Activated T-cell treated with anti-CD3 and anti-CD28 coated beads for 24 hours (primary cell): ENCODE measurements around the gene FAM76A.
"Not testable (repeated sequence)": the region's sequence is repeated elsewhere in the genome, so short reads cannot be mapped to it uniquely, and the experiment has no call there.

Experiments used
- DNase-seq: peaks from one replicate; pipeline ENCODE4 v3.0.0-alpha.2; 2020; ENCODE audit warnings: low read depth

FAM76A gene

DNA sequence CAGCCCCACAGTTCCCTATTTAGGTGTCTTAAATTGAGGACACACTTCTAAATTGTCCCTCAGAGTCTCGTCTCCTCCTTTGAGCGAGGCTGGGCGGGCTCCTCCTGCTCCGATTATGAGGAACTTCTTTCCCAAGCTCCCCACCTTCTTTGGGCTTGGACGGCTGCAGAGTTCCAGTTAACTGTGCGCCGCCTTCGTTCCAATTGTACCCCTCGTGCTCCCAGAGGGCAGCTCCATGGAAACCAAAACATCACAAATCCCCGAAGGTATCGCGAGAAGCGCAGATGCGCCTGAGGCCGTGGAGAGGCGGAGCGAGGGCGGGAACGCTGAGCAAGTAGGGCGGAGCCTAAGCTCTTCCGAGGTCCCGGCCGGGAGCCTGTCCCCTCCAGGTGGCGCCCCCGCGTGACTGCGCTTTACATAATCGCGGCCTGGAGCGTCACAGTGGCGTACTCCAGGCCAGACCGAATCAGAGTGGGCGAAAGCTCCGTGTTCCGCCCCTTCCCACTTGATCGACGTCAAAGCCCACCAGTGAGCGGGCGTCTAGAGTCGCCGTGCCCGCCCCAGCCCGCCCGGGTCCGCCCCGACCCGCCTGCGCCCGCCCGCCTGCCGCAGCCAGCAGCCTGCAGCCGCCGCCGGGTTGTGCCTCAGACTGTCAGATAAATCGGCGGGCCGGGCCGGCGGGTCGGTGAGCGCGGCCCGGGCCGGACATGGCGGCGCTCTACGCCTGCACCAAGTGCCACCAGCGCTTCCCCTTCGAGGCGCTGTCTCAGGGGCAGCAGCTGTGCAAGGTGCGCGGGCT is at the start of gene FAM76A:
Gene FAM76A, plus strand, starts transcription at position 588 of the 799 bp plus-strand sequence. Its CDS starts 120 bp downstream, at position 708.
- DNase-seq = peak; percentile 99

DNA sequence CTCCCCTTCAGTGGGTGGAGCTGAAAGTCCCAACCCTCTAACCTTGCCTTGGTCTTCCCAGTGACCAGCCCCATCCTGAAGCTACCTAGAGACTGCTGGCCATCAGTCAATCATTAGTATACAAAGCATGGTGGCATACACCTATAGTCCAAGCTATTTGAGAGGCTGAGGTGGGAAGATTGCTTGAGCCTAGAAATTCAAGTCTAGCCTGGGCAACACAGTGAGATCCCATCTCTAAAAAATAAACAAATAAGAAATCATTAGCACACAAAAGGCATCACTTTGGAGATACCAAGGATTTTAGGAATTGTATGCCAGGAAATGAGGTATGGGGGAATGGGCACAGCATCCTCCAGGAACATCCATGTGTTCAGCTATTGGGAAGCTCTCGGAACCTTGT is 49.4 kb upstream of the FAM76A start:
- no peak for DNase-seq

DNA sequence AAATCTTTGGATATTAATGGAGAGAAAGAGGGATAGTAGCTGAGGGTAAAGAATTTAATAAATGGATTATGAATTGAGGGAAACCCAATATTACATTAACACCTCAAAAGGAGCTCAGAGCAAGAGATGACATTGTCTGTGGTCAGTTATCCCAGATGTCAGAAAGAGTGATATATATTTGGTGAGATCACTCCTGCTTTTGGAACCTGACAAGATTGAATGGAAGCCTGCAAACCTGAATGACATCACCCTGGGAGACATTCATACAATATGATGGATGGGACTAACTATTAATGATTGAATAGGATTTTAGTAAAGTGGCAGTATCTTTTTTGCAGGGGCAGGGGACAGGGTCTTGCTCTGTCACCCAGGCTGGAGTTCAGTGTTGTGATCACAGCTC is 47.0 kb upstream of the FAM76A start:
- DNase-seq = no peak

DNA sequence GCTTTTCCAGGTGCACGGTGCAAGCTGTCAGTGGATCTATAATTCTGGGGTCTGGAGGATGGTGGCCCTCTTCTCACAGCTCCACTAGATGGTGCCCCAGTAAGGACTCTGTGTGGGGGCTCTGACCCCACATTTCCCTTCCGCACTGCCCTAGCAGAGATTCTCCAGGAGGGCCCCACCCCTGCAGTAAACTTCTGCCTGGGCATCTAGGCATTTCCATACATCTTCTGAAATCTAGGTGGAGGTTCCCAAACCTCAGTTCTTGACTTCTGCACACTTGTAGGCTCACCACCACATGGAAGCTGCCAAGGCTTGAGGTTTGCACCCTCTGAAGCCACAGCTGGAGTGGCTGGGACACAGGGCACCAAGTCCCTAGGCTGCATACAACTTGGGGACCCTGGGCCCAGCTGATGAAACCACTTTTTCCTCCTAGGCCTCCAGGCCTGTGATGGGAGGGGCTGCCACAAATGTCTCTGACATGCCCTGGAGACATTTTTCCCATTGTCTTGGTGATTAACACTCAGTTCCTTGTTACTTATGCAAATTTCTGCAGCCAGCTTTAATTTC is 45.5 kb upstream of the FAM76A start:
- not testable (repeated sequence) for DNase-seq

DNA sequence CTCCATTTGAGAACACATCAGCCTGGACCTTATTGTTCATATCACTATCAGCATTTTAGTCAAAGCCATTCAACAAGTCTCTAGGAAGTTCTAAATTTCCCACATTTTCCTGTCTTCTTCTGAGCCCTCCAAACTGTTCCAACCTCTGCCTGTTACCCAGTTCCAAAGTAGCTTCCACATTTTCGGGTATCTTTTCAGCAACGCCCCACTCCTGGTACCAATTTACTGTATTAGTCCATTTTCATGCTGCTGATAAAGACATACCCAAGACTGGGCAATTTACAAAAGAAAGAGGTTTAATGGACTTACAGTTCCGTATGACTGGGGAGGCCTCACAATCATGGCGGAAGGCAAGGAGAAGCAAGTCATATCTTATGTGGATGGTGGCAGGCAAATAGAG is 44.2 kb upstream of the FAM76A start:
- DNase-seq = not testable (repeated sequence)

DNA sequence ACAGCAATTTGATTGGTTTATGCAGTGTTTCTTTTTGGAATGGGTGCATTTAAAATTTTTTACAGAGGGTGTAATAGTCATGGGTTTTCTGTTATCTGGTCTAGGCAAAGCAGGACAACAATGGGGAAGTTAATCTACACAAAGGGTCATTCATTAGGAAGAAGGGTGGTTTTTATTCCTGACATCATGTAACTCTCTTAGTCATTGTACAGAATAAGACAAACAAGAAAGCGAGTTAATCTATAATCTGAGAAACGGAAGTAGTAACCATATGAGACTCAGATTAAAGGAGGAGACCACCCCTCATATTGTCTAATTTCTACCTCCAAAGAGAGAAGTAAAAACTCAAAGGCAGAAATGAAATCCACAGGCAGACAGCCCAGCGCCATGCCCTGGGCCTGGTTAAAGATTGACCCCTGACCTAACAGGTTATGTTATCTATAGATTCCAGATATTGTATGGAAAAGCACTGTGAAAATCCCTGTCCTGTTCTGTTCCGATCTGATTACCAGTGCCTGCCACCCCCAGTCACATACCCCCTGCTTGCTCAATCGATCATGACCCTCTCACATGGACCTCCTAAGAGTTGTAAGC is 43.3 kb upstream of the FAM76A start:
- no peak for DNase-seq

DNA sequence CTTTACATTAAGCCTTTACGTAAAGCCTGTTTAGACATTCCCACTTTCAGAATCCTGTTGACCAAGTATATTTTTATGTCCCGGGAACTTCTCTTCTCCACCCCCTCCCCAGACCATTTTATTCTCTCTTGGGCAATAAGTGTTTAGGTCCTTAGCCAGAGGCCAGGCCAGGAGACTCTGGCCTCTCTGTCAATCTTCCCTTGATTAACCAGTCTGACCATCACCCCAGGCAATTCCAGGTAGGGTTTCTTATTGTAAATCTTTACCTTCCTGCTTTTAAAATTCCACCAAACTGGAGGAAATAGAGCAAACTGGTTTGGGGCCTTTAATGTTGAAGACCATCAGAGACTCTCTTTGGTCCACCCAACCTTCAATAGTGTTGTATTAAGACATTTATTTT is 41.6 kb upstream of the FAM76A start:
- DNase-seq = no peak

DNA sequence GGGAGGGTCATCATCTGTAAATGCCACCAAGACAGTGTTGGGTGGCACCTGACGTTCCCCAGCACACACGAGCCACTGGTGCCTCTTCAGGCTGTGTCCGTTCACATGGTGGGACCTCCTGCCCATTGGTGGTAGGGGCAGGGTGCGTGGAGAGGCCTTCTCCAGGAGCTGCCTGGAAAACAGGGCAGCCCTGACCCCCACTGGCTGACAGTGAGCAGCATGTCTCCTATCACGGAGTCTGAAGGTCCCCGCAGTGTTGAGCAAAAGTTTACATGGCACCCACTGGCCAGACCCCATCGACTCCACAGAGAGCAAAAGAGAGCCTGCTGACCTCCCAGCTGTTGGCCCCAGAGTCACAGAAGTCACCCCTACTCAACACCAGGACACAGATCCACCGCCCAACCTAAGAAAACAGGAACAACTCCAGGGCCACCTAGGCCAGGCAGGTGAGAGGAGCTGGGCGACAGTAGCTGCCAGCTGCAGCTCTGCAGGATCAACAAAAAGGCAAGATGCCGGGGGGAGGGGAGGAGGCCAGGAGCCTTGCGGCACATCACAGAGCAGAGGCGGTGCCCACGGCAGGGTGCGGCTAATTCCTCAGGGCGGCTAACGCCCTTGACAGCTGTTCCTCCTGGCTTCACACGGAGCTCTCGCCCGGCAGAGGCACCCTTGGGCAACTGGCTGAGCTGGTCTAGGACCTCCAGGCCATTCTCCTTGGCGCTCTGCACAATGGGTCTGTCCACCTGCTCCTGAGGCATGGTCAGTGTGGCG is 39.4 kb upstream of the FAM76A start:
- no peak for DNase-seq

DNA sequence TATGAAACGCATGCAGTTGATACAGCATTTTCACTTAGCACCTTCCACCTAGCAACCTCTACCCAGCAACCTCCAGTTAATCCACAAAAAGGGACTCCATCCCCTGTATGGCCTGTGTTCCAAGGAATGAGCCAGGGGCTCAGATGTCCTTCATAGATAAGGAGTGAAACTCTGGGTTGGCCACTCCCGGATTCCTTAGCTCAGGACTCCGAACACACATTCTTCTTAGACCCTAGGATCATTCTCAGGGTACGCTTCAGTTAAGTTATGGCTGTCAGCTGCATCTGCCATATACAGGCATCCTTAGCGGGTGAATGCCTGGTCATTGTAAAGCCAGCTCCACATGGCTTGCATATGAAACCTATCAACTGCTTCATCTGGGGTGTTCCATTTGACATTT is 37.9 kb upstream of the FAM76A start:
- DNase-seq = no peak

DNA sequence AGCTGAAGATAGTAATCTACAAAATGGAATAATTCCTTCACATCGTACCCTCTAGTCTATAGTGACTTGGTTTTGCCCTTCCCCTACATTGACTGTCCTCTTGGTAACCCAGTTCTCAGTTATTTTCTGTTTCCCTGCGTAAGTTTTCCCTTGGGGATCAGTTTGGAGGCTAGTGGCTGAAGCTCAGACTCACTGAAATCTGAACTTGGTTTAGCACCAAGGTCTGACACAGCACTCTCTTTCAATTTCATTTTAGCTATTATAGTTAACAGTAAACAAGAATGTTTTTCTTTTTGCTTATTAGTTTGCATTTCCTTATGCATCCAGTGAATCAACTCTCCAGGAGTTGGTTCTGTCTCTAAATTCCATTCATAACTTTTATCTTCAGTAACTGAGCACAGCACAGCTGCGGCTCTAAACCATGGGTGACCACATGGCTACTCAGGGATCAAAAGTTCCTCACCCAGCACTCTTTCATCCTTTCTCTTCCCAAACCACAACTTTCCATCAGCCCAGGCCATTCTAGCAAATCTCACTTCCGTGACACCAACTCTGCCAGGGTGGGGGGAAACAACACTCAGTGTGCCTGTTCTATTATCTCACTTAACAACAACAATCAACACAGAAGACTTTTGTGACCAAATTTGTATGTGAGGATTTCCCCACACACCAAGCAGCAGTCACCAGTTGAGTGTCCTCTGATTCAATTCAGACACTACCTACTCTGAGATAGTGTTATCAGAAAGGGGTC is 36.2 kb upstream of the FAM76A start:
- no peak for DNase-seq

DNA sequence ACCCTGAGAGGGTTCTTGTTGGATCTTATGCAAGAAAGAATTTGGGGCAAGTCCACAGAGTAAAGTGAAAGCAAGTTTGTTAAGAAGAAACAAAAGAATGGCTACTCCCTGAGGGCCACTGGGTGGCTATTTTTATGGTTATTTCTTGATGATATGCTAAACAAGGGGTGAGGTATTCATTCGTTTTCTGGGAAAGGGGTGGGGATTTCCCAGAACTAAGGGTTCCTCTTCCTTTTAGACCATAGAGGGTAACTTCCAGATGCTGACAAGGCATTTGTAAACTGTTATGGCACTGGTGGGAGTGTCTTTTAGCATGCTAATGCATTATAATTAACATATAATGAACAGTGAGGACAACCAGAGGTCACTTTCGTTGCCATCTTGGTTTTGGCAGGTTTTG is 35.6 kb upstream of the FAM76A start:
- no peak for DNase-seq

DNA sequence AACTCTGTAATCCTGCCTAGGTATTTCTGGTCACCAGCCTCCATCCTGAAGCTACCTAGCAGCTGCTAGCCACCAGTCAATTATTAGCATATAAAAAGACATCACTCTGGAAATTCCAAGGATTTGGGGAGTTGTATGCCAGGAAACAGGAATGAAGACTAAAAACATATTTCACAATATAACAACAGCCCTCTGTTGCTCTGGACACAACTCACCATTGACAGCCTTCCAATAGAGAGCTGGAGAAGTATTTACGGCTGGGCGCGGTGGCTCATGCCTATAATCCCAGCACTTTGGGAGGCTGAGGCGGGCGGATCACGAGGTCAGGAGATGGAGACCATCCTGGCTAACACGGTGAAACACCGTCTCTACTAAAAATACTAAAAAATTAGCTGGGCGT is 28.9 kb upstream of the FAM76A start:
- not testable (repeated sequence) for DNase-seq

DNA sequence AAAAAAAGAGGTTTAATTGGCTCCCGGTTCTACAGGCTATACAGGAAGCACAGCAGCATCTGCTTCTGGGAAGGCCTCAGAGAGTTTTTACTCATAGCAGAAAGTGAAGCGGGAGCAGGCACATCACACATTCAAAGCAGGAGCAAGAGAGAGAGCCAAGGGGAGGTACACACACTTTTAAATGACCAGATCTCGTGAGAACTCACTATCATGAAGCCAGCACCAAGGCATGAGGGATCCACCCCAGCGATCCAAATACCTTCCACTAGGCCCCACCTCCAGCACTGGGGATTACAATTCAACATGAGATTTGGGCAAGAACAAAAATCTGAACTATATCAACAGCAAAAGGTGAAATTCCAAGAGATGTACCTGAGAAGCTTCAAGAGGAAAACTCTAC is 20.8 kb upstream of the FAM76A start:
- no peak for DNase-seq

DNA sequence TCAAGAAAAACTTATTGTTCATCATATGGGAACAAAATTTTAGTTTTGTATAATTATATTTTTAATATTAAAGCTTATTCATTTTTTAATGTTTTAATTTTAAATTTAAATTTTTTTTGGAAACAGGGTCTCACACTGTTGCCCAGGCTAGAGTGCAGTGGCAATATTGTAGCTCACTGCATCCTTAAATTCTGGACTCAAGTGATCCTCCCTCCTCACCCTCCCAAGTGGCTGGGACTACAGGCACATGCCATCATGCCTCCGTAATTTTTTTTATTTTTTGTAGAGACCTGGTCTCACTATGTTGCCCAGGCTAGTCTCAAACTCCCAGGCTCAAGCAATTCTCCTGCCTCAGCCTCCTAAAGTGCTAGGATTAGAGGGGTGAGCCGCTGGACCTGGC is 20.2 kb upstream of the FAM76A start:
- DNase-seq = no peak

DNA sequence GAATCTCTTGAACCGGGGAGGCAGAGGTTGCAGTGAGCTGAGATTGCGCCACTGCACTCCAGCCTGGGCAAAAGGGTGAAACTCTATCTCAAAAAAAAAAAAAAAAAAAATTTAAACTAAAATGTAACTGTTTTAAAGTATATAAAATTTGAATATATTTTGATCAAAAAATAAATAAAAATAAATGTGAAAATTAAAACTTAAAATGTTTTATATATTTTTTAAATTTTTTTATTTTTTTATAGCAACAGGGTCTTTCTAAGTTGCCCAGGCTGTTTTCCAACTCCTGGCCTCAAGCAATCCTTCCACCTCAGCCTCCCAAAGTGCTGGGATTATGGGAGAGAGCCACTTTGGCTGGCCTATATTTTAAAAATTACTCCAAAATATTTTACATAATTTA is 15.2 kb upstream of the FAM76A start:
- DNase-seq = no peak

DNA sequence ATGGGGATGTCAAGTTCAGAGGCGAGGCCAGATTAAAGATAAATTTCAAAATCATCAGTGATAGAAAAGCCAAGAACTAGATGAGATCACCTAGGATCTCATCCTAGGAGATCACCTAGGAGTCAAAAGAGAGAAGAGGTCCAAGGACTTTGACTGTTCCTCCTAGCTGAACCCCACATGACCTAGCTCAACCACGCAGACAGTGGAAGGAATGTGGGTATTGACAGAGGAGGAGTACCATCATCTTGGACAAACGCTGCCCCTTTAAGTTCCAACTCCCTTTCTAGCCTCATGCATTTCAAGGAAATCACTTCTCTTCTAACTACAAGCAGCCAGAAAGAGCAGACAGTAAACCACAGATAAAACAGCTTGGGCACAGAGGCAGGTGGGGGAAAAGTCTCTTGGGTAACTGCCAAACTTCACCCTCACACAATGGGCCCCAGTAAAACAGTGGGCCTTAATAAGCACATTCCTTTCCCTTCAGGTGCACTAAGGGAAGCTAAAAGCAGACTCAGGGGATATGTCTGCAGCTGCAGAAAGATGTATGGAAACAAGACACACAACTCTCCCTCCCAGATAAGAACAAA is 12.5 kb upstream of the FAM76A start:
- DNase-seq = no peak

DNA sequence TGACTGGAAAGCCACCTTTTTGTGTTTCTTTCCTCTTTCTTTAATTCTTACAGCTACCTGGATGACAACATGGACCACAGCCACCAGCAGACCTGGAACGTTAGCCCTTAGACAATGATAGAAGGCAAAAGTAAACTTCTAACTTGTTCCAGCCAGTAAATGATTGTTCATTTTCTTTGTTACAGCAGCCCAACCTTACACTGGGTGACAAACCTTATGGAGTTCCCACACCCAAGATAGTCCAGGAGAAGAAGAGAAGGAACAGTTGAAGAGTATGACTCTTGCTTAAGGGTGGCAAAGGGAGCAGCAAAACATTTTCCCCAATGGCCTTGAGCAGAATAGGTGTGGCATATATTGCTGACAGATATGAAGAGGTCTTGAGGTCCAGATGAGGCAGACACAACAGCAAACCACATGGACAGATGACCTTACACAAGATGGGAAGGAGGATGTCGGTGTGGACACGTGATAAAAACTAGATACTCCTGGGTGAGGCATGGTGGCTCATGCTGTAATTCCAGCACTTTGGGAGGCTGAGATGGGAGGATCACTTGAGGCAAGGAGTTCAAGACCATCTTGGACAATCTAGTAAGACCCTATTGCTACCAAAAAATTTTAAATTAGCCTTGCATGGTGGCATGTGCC is 11.8 kb upstream of the FAM76A start:
- no peak for DNase-seq

DNA sequence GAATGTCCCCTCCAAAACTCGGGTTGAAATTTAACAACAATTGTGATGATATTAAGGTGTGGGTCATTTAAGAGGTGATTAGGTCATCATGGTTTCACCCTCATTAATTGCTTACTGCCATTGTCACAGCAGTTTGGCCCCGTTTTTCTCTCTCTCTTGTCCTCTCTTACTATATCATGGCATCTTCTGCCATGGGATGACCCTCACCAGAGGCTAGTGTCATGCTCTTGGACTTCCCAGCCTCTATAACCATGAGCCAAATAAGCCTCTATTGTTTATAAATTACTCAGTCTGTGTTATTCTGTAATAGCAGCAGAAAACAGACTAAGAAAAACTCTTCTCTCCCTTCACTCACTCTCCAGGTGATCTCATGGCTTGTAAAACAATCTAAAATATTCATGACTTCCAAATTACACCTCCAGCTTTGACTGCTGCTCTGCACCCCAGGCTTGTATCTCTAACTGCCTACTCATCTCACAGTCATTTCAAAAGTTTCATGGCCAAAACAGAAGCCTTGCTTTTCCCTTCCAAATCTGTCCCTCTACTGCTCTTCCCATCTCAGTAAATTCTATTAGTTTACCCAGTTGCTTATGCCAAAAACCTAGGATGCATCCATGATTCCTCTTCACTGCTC is 9.4 kb upstream of the FAM76A start:
- no peak for DNase-seq

DNA sequence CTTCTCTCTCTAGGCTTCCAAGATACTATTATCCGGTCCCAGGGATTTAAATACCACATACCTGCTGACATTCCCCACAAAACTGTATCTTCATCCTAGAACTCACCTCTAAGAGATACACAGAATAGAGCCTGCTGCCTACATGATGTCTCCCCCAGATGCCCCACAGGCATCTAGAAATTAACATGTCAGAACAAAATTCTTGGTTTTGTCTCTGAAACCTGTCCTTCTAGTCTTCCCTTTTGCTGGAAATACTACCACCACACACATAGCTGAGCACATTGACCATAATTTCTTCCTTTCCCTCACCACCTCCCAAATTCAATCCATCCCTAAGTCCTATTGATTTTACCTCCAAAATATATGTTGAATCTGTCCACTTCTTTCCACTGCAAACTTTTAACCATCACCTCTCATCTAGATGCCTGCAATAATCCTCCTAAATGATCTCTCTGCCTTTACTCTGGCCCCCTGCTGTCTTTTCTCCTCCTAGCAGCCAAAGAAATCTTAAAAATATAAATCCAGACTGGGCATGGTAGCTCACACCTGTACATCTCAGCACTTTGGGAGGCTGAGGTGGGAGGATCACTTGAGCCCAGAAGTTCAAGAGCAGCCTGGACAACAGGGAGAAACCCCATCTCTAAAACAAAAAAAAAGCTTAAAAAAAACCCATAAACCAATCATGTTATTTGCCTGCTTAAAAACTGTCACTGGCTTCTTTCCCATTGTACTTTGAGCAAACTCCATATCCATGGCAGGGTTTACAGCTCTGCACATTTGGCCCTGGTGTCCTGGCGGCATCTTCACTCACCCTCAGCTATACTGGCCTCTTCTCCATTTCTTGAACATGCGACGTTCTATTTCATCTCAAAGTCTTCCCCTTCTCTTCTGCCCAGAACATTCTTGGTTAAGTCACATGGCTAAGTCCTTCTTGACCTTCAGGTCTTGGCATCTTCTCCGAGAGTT is 6.2 kb upstream of the FAM76A start:
- DNase-seq = no peak
